Measurements from ENCODE around the gene WNK3.

The WNK3 gene

DNA sequence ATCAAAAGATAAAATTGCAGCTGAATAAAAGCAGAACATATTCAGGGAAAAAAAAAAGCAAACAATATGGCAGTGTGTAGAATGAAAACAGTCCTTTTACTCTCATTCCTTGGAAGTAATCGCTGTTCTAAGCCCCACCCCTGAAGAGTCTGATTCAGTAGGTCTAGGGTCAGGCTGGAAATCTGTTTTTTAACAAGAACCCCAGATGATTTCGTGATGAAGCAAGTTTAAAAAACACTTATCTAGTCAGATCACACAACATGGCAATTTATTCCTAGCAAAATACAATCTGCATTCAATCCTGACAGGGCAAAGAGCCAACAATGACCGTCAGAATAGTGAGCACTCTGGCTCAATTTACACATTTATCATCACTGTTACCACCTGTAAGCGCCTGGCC lies 190.9 kb downstream of the WNK3 start:
- DNase-seq (ENCODE audit: low read depth) = no peak

DNA sequence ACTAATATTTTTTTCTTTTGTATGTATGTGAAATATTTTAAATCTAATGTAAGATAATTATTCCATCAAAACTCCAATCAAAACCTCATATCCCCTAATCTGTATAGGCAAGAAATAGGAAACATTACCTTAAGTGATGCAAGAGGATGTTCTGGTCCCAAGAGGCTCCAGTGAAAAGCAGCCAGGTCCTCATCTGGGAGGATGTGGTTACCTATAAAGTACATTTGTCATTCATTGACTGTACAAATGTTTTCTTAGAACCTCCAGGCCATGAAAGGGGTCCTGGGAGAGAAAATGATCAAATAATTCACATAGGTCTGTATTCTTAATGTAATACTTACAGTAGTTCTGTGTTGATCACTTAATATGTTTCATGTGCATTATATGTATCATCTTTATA lies 200.3 kb downstream of the WNK3 start:
- no peak for DNase-seq (ENCODE audit: low read depth)
